SK-N-MC (cell line): Measurements from ENCODE around the gene PCDH17.

Source experiments
- EZH2 ChIP-seq: fragments of 200-600 bp; sonication (generic); IDR thresholded peaks from one replicate; pipeline ENCODE4 v1.6.1; 2017; ENCODE audit warnings: antibody characterized with exemption
- FOXP2 ChIP-seq: optimal IDR thresholded peaks from 2 replicates; pipeline ENCODE3; 2011; ENCODE audit warnings: mild to moderate bottlenecking, moderate library complexity; ENCODE audit not compliant: insufficient read depth; ENCODE audit errors: extremely low read length, control extremely low read depth
- POLR2AphosphoS5 ChIP-seq: IDR thresholded peaks from 2 replicates; pipeline ENCODE4 v1.6.1; 2012; ENCODE audit warnings: mild to moderate bottlenecking, low read depth, low read length, borderline replicate concordance

DNA sequence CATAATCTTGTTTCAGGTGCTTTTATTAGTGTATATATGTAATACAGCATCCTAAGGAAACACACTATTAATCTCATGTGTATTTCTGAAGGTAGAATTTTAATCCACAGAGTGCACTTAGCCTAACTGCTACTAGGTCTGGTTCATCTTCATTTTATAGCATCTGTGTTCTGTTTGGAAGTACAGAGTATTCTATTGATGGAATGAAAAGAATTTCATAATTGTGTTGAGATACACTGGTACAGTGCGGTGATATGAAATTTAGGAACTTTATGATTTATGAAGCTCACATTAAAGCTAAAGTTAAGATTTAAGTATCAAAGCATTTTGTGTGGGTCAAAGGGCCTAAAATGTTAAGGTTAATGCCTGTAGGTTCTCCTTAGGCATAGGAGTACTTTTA, 6.0 kb downstream of the PCDH17 start:
- TF ChIP-seq POLR2AphosphoS5 (no peak), EZH2 (no peak), FOXP2 (no peak)
